ENCODE data around the gene GSC2. TPM values are rescaled to one million over a fixed set of nuclear protein-coding genes. Genes with fewer than 3 reads are reported as not detected.

GSC2 gene
- total RNA-seq, 4 donors from 2014 or later: not detected

GRCh38 chr22:19195796-19196731, 46.0 kb upstream of the GSC2 start:
- intact Hi-C loops (cut with DNase I): no loop called here

GRCh38 chr22:19194766-19195536, 44.9 kb upstream of the GSC2 start:
- no peak for DNase-seq
- TF ChIP-seq POLR2A (IDR thresholded peaks at IDR 0.05) (no peak), CTCF (IDR thresholded peaks at IDR 0.05) (no peak)
- WGBS, 2 donors: 94 to 96% methylated on average over 14 to 16 of the region's 16 CpGs
- H3K36me3 ChIP-seq: peaks cover 4 to 5% of the 10 kb centered on the region in 2 donors
- no peak overlapping the region for H3K4me3 ChIP-seq (replicated peaks in 1 of 3)
- no peaks in the 10 kb centered on the region for H3K4me1 ChIP-seq
- H3K27ac ChIP-seq: no peak overlapping the region
- no peaks in the 10 kb centered on the region for H3K27me3 ChIP-seq
- intact Hi-C loops (cut with DNase I): no loop called here
- no peaks in the 10 kb centered on the region for H3K9me3 ChIP-seq

More at GRCh38 chr22:19195796-19196731, 46.0 kb upstream of the GSC2 start:
- H3K4me1 ChIP-seq: no peaks in the 10 kb centered on the region
- H3K36me3 ChIP-seq: peaks cover 4 to 5% of the 10 kb centered on the region in 2 donors
- H3K9me3 ChIP-seq: no peaks in the 10 kb centered on the region
- H3K27ac ChIP-seq: no peak overlapping the region
- H3K27me3 ChIP-seq: no peaks in the 10 kb centered on the region
- TF ChIP-seq CTCF (IDR thresholded peaks at IDR 0.05): no peak
- no peak for TF ChIP-seq POLR2A (IDR thresholded peaks at IDR 0.05)
- 88 to 89% methylated on average over 16 to 22 of the region's 23 CpGs for WGBS, 2 donors
- no peak overlapping the region for H3K4me3 ChIP-seq (replicated peaks in 1 of 3)
- no peak for DNase-seq

- Histone ChIP-seq H3K4me1 (no peaks in the 10 kb centered on the region), H3K4me3 (replicated peaks in 1 of 3) (no peak overlapping the region), H3K27ac (no peak overlapping the region), H3K36me3 (peaks cover 4 to 5% of the 10 kb centered on the region in 2 donors), H3K27me3 (no peaks in the 10 kb centered on the region), H3K9me3 (no peaks in the 10 kb centered on the region)
- WGBS, 2 donors: 90 to 99% methylated on average over 6 of the region's 6 CpGs
- TF ChIP-seq POLR2A (IDR thresholded peaks at IDR 0.05) (no peak), CTCF (IDR thresholded peaks at IDR 0.05) (no peak)
- DNase-seq: no peak
- intact Hi-C loops (cut with DNase I): no loop called here
Observed at GRCh38 chr22:19193879-19194278, 43.8 kb upstream of the GSC2 start.

GRCh38 chr22:19187716-19188563, 37.8 kb upstream of the GSC2 start:
- intact Hi-C loops (cut with DNase I): loop anchor here (10.0 kb wide), 1 partner anchor 287 kb away; the partner anchor contains the start of genes CDC45 and UFD1
- peaks cover 0 to 5% of the 10 kb centered on the region in 2 donors for H3K36me3 ChIP-seq
- H3K27me3 ChIP-seq: no peaks in the 10 kb centered on the region
- no peak overlapping the region for H3K4me3 ChIP-seq (replicated peaks in 1 of 3)
- H3K27ac ChIP-seq: no peak overlapping the region
- peaks cover 0 to 12% of the 10 kb centered on the region in 2 donors for H3K4me1 ChIP-seq
- no peaks in the 10 kb centered on the region for H3K9me3 ChIP-seq
- no peak for TF ChIP-seq POLR2A (IDR thresholded peaks at IDR 0.05)
- no peak for TF ChIP-seq CTCF (IDR thresholded peaks at IDR 0.05)
- DNase-seq: no peak
- 83 to 100% methylated on average over 3 to 4 of the region's 6 CpGs for WGBS, 2 donors
